ENCODE measurements around the gene XYLT1.

XYLT1 gene

DNA sequence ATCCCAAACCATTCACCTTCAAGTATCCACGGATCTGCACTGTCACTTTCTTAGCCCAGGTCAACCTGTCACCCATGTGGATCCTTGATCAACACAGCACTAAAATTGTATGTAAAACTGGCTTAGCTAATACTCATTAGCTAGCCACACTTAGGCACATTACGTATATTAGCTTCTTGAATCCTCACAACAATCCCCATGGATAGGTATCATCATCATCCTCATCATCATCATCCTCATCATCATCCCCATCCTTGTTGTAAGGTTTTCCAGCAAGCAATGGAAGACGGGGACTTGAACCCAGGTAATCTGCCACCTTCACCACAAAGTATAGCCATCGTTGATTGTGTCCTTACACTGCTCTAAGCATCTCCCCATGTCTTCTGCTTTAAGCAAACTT, 184.3 kb downstream of the XYLT1 start:
- DNase-seq (ENCODE audit: low spot score) = no peak
- TF ChIP-seq, protein P1, sequence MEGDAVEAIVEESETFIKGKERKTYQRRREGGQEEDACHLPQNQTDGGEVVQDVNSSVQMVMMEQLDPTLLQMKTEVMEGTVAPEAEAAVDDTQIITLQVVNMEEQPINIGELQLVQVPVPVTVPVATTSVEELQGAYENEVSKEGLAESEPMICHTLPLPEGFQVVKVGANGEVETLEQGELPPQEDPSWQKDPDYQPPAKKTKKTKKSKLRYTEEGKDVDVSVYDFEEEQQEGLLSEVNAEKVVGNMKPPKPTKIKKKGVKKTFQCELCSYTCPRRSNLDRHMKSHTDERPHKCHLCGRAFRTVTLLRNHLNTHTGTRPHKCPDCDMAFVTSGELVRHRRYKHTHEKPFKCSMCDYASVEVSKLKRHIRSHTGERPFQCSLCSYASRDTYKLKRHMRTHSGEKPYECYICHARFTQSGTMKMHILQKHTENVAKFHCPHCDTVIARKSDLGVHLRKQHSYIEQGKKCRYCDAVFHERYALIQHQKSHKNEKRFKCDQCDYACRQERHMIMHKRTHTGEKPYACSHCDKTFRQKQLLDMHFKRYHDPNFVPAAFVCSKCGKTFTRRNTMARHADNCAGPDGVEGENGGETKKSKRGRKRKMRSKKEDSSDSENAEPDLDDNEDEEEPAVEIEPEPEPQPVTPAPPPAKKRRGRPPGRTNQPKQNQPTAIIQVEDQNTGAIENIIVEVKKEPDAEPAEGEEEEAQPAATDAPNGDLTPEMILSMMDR (IDR thresholded peaks at IDR 0.05) = no peak
- Histone ChIP-seq H3K27ac (no peak overlapping the region), H3K4me3 (no peak overlapping the region)

DNA sequence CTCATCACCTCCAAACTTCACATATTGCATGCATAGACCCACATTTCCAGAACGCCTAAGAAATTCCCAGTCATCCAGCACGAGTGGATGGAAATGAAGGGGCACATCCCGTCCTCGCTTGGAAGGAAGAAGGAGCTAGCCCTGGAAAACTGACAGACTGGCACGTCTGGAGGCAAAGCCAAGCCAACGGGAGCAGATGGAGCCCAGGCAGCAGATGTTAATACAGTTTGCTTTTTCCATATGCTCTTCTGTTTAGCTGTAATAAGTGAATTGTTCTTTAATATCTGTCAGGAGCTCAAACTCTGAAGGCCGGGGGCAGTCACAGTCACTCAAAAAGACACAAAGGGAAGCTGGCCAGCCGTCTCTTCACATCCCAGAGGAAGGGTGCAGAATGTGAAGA, 187.7 kb downstream of the XYLT1 start:
- Histone ChIP-seq H3K4me3 (no peak overlapping the region), H3K27ac (no peak overlapping the region)
- TF ChIP-seq, protein P1 (IDR thresholded peaks at IDR 0.05) = no peak
- no peak for DNase-seq (ENCODE audit: low spot score)

DNA sequence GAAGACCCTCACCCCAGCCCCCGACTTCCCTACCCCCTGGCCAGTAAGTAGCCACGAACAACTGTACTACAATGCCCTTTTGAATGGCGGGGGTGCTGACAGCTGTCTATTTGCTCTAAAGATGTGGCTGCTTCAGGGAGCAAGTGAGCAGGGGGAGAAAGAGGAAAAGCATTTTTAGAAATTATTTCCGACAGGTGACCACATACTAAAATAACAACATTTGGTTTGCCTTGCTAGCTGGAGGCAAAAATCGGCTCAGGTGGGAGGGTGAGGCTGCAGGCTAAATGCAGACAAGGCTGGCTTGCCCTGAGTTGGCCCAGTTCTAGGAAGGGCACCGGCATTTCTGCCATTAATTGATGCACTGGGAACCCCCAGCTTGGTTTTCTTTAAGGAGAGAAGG, 188.5 kb downstream of the XYLT1 start:
- Histone ChIP-seq H3K4me3 (no peak overlapping the region), H3K27ac (no peak overlapping the region)
- TF ChIP-seq, protein P1 (IDR thresholded peaks at IDR 0.05) = no peak
- DNase-seq (ENCODE audit: low spot score) = no peak

DNA sequence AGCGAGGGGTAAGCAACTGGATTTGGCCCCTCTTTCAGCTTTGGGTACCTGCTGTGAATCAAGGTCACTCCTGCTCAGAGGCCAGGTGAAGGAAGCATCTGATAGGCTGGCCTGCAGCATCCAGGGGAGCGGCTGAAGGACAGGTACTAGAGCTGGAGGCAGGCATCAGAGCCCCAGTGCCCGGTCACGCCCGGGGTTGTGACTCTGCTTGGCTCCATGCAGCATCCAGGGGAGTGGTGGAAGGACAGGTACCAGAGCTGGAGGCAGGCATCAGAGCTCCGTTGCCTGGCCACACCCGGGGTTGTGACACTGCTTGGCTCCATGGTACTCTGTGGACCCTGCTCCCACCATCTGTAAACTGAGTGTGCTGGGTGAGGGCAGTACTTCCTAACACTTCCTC, 189.7 kb downstream of the XYLT1 start:
- no peak for DNase-seq (ENCODE audit: low spot score)
- no peak overlapping the region for H3K27ac ChIP-seq
- H3K4me3 ChIP-seq = no peak overlapping the region
- TF ChIP-seq, protein P1 (IDR thresholded peaks at IDR 0.05) = no peak

DNA sequence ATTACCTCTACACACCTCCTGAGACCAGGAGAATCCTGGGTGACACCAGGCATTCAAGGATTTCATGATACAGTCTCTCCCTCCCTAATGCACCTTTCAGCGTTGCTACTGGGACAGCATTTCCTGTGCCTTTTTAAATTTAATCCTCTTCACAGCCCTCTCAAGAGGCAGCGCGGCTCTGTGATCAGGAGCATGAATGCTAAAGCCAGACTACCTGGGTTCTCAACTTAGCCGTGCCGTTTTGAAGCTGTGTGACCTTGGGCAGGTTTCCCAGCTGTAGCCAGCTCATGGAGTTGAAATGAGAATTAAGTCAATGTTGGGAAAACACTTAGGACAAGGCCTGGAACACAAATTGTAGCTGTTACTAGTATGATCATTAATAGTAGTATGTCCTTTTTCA, 191.8 kb downstream of the XYLT1 start:
- Histone ChIP-seq H3K4me3 (no peak overlapping the region), H3K27ac (no peak overlapping the region)
- TF ChIP-seq, protein P1 (IDR thresholded peaks at IDR 0.05) = no peak
- no peak for DNase-seq (ENCODE audit: low spot score)

DNA sequence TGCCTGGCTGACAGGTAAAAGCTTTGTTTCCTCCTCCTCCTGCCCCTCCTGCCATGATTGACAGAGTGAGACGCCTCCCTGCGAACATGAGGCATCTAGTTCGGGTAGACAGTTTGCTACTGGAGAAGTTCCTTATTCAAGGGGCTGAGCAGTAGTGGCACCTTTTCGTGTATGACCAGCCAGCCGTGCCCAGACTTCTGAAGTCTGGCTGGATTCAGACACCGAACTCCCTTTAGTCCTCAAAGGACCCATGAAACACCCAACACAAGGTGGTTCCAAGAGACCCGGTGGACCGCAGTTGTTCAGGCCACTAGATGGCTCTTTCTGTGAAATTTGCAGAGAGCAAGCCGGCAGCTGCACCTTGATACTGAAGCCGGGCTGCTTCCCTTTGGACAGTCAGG, 192.8 kb downstream of the XYLT1 start:
- H3K27ac ChIP-seq = no peak overlapping the region
- DNase-seq (ENCODE audit: low spot score) = no peak
- TF ChIP-seq, protein P1 (IDR thresholded peaks at IDR 0.05) = no peak
- H3K4me3 ChIP-seq = no peak overlapping the region

DNA sequence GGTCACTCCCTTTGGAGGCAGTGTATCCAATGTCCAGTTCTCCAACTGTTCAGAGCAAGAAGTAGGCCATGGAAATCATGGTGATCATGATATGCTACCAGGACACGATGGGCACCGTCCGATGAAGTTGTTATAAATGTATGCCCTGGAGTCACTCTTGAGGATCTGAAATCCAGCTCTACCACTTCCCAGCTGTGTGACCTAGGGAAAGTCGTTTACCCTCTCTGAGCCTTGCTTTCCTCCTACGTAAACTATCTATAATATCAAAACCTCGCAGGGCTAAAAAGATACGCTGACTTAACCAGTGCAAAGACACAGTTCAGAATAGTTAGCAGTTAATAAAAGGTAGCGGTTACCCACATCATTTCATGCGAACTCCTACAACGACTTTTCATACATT, 194.2 kb downstream of the XYLT1 start:
- Histone ChIP-seq H3K27ac (no peak overlapping the region), H3K4me3 (no peak overlapping the region)
- TF ChIP-seq, protein P1 (IDR thresholded peaks at IDR 0.05) = no peak
- DNase-seq (ENCODE audit: low spot score) = no peak
